HG02623 (cell line): Measurements from ENCODE around the gene RETN.

ENCODE experiments used
- ATAC-seq: cut with Tn5 transposase; IDR thresholded peaks from one replicate; pipeline ENCODE4 v1.9.1; 2021; ENCODE audit warnings: moderate library complexity; ENCODE audit not compliant: unreplicated experiment

RETN gene

GRCh38 chr19:7668842-7669241 lies at the start of gene RETN:
TSS of gene RETN (plus strand) at chr19:7669049. CDS start at chr19:7669327, 278 bp downstream.
- no peak for ATAC-seq

GRCh38 chr19:7619671-7620441 lies 49.0 kb upstream of the RETN start:
- no peak for ATAC-seq

- no peak for ATAC-seq
These were observed 48.1 kb upstream of the RETN start for GRCh38 chr19:7620442-7621412.

DNA sequence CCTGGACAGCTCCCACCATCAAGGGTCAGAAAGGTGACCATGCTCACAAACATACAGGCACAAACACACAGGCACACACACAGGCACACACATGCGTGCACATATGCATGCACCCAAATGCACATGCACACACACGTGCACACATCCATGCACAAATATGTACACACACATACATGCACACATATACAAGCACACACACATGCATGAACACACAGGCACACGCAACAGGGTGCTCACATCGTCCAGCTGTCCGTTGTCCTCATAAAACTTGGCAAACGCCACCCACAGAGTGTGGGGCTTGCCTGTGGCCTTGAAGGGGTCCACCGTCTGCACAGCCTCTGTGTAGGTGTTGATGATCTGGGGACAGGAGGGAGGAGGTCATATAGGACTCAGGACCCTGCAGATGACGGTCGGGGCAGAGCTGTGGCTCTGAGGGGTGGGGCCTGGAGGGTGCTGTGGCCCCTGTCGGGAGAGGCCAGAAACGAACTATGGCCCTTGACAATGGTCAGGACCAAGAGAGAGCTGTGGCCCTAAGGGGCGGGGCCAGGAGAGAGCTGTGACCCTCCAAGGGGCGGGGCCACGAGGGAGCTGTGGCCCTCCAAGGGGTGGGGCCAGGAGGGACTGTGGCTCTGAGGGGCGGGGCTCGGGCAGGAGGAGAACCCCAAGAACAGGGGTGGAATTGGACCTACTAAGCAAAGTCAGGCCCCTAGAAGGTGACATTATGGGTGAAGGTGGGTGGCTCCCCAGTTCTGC lies 45.7 kb upstream of the RETN start:
- no peak for ATAC-seq

GRCh38 chr19:7623725-7624603 lies 44.9 kb upstream of the RETN start:
- no peak for ATAC-seq

DNA sequence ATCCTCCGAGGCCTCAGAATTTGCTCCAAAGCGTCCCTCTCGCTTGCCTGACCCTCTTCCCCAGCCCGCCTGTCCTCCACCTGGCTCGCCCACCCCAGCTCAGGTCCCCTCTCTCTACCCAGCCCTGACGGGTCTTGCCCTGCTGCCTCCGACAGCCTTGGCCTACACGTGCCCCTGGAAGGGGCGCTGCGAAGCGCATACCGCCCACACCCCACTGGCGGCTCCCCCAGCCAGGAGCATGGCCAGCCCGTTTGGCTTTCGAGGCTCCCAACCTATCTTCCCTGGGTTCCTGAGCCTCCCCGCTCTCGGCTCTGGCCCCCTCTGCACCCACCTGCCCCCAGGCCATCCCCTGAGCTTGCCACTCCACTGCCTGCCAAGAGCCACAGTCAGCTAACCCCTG lies 44.0 kb upstream of the RETN start:
- no peak for ATAC-seq

DNA sequence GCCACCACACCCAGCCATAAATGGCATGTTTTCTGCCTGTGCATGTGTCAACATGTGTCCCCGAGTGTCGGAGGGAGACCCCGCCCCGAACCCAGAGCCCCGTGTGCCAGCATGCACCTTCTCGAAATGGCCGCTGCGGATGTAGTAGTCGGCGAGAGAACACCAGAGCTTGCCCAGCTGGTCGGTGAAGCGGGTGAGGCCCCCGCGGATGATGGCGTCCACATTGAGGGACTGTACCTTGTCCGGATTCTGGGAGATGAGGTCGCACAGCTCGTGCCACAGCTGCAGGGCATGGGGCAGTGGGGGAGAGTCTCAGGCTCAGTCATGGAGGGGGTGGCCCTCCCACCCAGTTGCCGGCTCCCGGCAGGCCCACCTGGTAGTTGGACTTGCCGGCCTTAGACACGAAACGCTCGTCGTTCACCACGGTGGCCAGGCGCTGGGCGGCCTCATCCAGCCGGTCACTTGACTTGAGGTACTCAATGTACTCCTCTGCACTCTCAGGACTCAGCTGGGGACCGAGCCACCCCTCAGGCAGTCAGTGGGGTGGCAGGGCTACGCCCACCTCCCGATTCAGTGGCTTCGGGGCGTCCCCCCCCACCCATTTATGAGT lies 43.0 kb upstream of the RETN start:
- ATAC-seq = no peak

DNA sequence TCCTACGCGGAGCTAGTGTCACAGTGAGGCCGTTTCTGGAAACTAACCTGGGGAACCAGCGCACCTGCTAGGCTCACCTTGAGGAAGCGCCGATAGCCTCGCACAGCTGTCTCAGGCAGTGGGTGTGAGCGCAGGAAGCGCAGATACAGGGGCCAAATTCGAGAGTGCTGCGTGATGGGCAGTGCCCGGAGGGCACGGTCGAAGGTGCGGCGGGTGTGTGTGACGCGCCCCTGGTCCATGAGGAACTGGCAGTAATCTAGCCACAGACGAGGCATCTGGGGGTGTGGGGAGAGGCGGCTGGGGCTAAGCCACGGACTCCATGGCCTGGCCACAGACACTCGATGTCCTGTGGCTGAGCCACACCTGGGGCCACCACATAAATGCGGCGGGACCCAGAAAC lies 41.7 kb upstream of the RETN start:
- no peak for ATAC-seq

DNA sequence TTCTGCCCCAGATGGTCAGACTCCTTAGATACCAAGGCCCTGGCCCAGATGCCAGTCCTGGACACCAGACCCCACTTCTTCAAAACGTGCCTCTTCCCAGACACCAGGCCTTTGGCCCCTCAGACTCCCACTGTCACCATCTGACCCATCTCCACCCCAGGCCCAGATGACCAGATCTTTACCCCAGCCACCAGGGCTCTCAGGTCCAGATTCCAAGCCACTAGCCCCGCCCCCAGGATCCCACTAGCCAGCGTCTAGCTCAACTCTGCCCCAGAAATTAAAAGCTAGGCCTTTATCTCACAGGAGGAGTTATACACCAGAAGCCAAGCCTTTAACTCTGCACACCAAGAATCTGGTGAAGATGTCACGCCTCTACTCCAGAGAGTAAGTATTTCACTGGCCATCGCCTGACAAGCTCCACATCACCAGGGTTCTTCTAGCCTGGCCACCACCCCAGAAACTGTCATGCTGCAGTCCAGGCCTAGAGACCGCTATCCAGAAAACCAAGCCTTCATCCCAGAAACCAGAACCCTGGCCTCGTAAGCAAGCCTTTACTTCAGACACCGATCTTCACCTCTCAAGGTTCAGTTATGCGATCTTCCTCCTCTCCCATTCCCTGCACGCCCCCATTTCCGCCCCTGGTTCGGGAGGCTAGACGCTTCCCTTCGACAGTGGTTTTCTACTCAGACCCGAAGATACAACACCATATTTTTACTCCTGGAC lies 40.1 kb upstream of the RETN start:
- no peak for ATAC-seq

- peak; percentile 82 for ATAC-seq
These were observed 39.3 kb upstream of the RETN start, which contains the start of the genes PET100 and XAB2 for GRCh38 chr19:7629347-7630054. TSS of gene PET100 (plus strand) at chr19:7629793. CDS start at chr19:7629834, 41 bp downstream. TSS of gene XAB2 (minus strand) at chr19:7629545. CDS start at chr19:7629527, 18 bp downstream.

GRCh38 chr19:7631577-7631976 lies 37.3 kb upstream of the RETN start:
- ATAC-seq = no peak

DNA sequence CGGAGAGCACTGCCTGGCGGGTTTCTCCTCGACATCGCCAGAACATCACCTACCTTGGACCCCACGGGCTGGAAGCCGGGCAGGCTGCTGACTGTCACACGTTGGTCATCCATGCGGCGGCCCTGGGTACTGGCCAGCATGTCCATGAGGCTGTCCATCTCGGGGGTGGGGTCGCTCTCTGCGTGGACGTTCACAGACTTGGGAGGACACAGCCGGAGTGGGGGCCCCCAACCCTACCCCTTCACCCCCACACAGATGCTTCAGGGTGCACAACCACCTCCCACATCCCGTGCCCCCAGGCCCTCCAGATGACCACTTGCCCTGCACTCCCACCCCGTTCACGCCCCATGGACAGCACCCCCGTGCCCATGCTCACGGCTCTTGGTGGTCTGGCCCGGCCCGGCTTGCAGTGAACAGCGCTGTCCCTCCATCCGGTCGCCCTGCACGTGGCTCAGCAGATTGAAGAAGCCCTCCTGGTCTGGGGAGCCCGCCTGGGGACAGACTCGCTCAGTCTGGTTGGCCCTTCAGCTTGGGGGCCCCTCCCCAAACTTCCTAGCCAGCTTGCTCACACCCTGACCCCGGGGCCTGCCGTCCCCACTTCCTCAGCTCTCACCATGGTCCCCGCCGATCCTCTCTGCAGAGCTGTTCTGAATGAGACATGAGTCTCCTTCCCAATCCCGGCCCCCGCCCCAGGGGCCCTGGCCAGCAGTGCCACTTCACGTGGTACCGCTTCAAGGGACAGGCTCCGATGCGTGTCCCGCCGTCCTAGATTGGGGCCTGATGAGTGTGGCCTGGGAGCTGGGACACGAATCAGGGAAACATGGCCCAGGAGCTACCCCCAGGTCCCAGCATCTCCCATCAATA lies 36.3 kb upstream of the RETN start:
- ATAC-seq = no peak

- ATAC-seq = no peak
These were observed 35.2 kb upstream of the RETN start, which contains the start of gene PCP2 for GRCh38 chr19:7633698-7634097. TSS of gene PCP2 (minus strand) at chr19:7633719. CDS start at chr19:7633457, 262 bp downstream.

DNA sequence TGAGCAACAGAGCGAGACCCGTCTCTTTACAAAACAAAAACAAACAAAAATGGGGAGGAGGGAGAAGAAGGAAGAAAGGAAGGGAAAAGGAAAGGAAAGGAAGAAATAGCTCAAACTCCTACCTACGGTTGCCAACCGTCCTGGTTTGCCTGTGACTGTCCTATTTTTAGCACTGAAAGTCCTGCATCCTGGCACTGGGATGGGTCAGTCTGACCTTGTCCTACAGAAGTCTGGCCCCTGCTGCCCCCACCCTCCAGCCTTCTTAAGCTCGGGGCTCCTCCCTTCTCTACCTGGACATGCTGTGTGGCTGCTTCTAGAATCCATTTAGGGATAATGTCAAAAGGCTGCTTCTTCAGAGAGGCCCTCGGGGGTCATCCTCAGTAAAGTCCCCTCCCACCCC lies 33.2 kb upstream of the RETN start:
- no peak for ATAC-seq

- no peak for ATAC-seq
These were observed 32.5 kb upstream of the RETN start for GRCh38 chr19:7636317-7636690.

DNA sequence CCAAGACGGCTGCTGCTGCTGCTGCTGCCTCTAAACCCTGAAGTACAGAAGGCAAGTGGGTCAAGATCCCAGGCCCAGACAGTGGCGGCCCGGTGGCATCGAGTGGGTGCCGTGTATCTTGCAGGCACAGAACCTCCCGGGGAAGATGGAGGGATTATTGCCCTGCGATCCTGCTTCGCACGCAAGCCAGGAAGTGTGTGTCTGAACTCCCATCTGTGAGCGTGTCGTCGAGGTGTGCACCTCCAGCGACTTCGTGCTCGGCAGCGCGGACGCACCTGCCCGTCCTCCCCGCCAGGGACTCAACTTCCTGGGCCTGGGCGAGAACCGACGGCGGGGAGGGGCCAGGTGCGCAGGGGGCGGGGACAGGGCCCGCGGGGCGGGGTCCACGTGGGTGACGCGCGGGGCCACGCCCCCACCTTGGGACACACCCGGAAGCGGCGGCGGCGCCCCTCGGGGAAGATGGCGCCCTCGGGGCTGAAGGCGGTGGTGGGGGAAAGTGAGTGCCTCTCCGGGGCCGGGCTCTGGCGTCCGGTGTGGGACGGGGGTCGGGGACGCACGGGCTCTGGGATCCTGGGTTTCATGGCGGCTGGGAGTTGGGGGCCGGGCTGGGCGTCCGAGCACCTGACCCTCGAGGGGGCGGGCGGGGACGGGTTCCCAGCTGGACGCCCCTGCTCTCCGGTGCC lies 32.0 kb upstream of the RETN start, which contains the start of gene STXBP2:
TSS of gene STXBP2 (plus strand) at position 420 of the 683 bp plus-strand sequence. CDS start at position 460, 40 bp downstream.
- ATAC-seq = peak; percentile 66
